Measurements from ENCODE around the gene C19orf44.

C19orf44 gene

GRCh38 chr19:16518483-16519229, 22.5 kb downstream of the C19orf44 start:
- TF ChIP-seq CTCF (conservative IDR thresholded peaks at IDR 0.05; ENCODE audit: control insufficient read depth, insufficient read depth, low read depth, low read length): no peak
- no peak for DNase-seq (ENCODE audit: low read depth)
- H3K4me3 ChIP-seq (ENCODE audit: control insufficient read depth, low read depth, low read length): no peak overlapping the region

GRCh38 chr19:16519230-16519687, 23.1 kb downstream of the C19orf44 start:
- H3K4me3 ChIP-seq (ENCODE audit: control insufficient read depth, low read depth, low read length): no peak overlapping the region
- TF ChIP-seq CTCF (conservative IDR thresholded peaks at IDR 0.05; ENCODE audit: control insufficient read depth, insufficient read depth, low read depth, low read length): no peak
- DNase-seq (ENCODE audit: low read depth): no peak

DNA sequence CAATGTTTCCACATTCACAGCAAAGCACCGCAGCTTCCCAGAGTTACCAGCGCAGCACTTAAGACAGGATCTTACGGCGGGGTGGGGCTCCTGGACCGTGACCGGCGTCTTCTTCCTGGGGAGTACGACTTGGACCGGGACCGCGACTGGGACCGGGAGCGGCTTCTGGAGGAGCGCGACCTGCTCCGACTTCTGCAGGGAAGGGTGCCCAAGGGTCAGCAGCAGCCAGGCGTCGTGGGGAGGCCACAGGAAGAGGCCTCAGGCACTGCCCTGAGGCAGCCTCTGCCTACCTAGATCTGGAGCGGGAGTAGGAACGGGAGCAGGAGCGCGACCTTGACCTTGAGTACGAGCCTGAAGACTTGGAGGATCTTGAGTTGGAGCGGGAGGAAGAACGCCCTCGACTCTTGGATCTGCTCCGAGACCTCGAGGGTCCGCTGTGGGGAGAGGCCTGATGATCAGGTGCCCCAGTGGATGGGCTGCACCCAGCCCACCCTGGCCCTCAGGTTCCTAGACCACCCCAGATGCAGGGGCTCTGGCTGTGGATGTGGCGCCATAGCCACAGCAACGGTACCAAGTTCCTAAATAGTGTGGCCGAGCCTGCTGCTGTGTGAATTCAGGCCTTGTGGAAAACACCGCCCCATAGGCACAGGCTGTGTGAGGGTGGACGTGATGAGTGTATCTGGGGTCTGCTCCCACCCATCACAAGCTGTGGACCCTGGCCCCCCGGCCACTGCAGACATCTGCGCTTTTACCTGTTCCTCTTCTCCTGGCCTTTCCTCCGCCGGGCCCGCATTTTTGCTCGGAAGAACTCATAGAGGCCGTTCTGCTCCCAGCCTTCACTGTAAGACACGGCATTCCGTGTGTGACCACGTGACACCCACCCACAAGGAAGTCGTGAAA, 24.1 kb downstream of the C19orf44 start:
- no peak for TF ChIP-seq CTCF (conservative IDR thresholded peaks at IDR 0.05; ENCODE audit: control insufficient read depth, insufficient read depth, low read depth, low read length)
- DNase-seq (ENCODE audit: low read depth): no peak
- H3K4me3 ChIP-seq (ENCODE audit: control insufficient read depth, low read depth, low read length): no peak overlapping the region

DNA sequence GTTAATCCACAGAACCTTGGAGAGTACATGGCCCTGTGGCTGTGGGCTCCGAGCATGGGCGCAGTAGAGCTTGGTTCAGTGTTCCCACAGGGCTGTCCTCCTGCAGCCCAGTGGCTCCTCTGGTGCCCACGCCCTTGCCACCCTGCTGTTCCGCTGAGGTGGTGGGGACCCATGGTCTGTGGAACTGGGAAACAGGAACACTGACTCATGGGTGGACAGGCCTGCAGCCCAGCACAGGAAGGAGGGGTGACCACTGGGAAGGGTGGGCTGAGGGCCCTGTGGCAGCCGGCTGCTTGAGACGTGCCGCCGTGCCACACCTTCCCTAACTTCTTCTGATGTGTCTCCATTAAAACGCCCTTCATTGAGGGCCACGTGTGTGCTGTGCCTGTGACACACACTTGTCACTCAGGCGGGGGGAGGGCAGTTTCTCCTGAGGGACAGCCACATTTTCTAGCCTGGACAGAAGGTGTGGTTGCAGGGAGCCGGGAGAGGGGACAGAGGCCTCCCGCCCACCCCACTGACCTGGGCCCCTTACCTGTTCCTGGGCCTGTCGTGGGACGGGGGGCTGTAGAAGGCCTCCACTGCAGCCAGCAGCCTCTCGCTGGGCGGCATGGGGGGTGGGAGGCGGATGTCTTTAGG, 24.9 kb downstream of the C19orf44 start:
- DNase-seq (ENCODE audit: low read depth): no peak
- H3K4me3 ChIP-seq (ENCODE audit: control insufficient read depth, low read depth, low read length): no peak overlapping the region
- no peak for TF ChIP-seq CTCF (conservative IDR thresholded peaks at IDR 0.05; ENCODE audit: control insufficient read depth, insufficient read depth, low read depth, low read length)

DNA sequence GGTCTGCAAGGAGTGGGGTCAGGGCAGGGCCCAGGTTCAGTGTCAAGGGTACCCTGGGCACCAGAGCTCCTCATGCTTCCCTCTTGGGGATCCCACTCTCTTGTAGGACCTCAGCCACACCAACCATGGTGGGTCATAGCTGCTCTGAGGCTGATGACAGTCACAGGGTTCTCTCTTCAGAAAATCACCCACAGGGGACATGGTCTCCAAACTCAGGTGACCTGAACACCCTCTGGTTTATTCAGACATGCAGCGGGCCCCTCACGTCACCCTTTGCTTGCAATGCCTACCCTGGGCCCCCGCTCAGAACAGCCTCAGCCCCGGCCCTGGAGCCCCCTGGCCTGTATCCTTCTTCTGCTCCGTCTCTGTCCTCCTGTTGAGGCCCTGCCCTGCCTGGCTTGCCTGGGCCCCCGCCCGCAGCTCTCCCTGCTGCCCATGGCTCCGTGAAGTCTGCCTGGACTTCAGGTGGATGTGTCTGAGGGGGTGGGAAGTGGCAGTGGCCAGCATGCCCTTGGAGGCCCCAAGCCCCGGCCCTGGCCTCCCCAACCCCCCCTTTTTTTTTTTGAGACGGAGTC, 25.6 kb downstream of the C19orf44 start:
- no peak overlapping the region for H3K4me3 ChIP-seq (ENCODE audit: control insufficient read depth, low read depth, low read length)
- DNase-seq (ENCODE audit: low read depth): no peak
- no peak for TF ChIP-seq CTCF (conservative IDR thresholded peaks at IDR 0.05; ENCODE audit: control insufficient read depth, insufficient read depth, low read depth, low read length)
